Activated CD4-positive, alpha-beta T cell treated with anti-CD3 and anti-CD28 coated beads for 48 hours (primary cell): ENCODE results near the gene ERC1.
A peak's percentile ranks its signal among the peaks of the same experiment; 100 is the strongest.

ENCODE experiments used
- DNase-seq: peaks from one replicate; pipeline ENCODE4 v3.0.0-alpha.2; 2020

ERC1 gene

GRCh38 chr12:1464925-1465324 lies 473.9 kb downstream of the ERC1 start:
- no peak for DNase-seq

- no peak for DNase-seq
Observed at GRCh38 chr12:1465990-1466389, 475.0 kb downstream of the ERC1 start.

- no peak for DNase-seq
Observed at GRCh38 chr12:1466481-1467154, 475.6 kb downstream of the ERC1 start.

- no peak for DNase-seq
Observed at GRCh38 chr12:1467710-1468109, 476.7 kb downstream of the ERC1 start.

- no peak for DNase-seq
Observed at GRCh38 chr12:1469070-1469469, 478.0 kb downstream of the ERC1 start.

- no peak for DNase-seq
Observed at GRCh38 chr12:1470051-1470450, 479.0 kb downstream of the ERC1 start.

- DNase-seq, result no peak
Observed at GRCh38 chr12:1471224-1471623, 480.2 kb downstream of the ERC1 start.

GRCh38 chr12:1473418-1473817 lies 482.4 kb downstream of the ERC1 start:
- peak; percentile 39 for DNase-seq

- peak; percentile 28 for DNase-seq
Observed at GRCh38 chr12:1474041-1474573, 483.1 kb downstream of the ERC1 start.

- DNase-seq, result no peak
Observed at GRCh38 chr12:1474574-1475153, 483.6 kb downstream of the ERC1 start.

GRCh38 chr12:1479645-1480044 lies 488.6 kb downstream of the ERC1 start:
- no peak for DNase-seq

GRCh38 chr12:1481326-1481725 lies 490.3 kb downstream of the ERC1 start:
- DNase-seq, result no peak

- DNase-seq, result no peak
Observed at GRCh38 chr12:1481906-1482305, 490.9 kb downstream of the ERC1 start.

GRCh38 chr12:1488908-1489381 lies 497.9 kb downstream of the ERC1 start:
- peak; percentile 28 for DNase-seq

- no peak for DNase-seq
Observed at GRCh38 chr12:1491983-1492697, 501.1 kb downstream of the ERC1 start.

- DNase-seq, result no peak
Observed at GRCh38 chr12:1493781-1494565, 502.9 kb downstream of the ERC1 start.

GRCh38 chr12:1494856-1495255 lies 503.8 kb downstream of the ERC1 start:
- no peak for DNase-seq

- DNase-seq, result no peak
Observed at GRCh38 chr12:1496162-1496900, 505.3 kb downstream of the ERC1 start.

- DNase-seq, result no peak
Observed at GRCh38 chr12:1497161-1497560, 506.1 kb downstream of the ERC1 start.

GRCh38 chr12:1498199-1498740 lies 507.2 kb downstream of the ERC1 start:
- DNase-seq, result no peak

- DNase-seq, result no peak
Observed at GRCh38 chr12:1499351-1499750, 508.3 kb downstream of the ERC1 start.
